Measurements from ENCODE around the gene PDZD4. TPM values are rescaled to one million over a fixed set of nuclear protein-coding genes. Genes with fewer than 3 reads are reported as not detected.

The PDZD4 gene
- total and polyA plus RNA-seq, 2 experiments from 2014 or later, result 0.50 to 5.8 TPM

- Histone ChIP-seq H3K27me3 (no peaks in the 10 kb centered on the region), H3K9me3 (ENCODE audit: low read depth) (no peaks in the 10 kb centered on the region), H3K4me3 (no peak overlapping the region), H3K4me1 (ENCODE audit: low read depth) (no peaks in the 10 kb centered on the region), H3K36me3 (no peaks in the 10 kb centered on the region), H3K27ac (no peak overlapping the region)
- TF ChIP-seq CTCF (IDR thresholded peaks at IDR 0.05; ENCODE audit: low read depth, low read length), result no peak
- no peak for DNase-seq (ENCODE audit: low read depth in 1 of 2, low spot score in 1 of 2)
These were observed 25.7 kb downstream of the PDZD4 start for GRCh38 chrX:153804621-153805020.

- no peak for DNase-seq (ENCODE audit: low read depth in 1 of 2, low spot score in 1 of 2)
- Histone ChIP-seq H3K9me3 (ENCODE audit: low read depth) (no peaks in the 10 kb centered on the region), H3K36me3 (no peaks in the 10 kb centered on the region), H3K4me3 (no peak overlapping the region), H3K4me1 (ENCODE audit: low read depth) (no peaks in the 10 kb centered on the region), H3K27ac (no peak overlapping the region), H3K27me3 (no peaks in the 10 kb centered on the region)
- TF ChIP-seq CTCF (IDR thresholded peaks at IDR 0.05; ENCODE audit: low read depth, low read length), result no peak
These were observed 26.2 kb downstream of the PDZD4 start for GRCh38 chrX:153804100-153804595.

GRCh38 chrX:153803211-153804099 is 26.9 kb downstream of the PDZD4 start:
- H3K27me3 ChIP-seq, result no peaks in the 10 kb centered on the region
- no peak for DNase-seq (ENCODE audit: low read depth in 1 of 2, low spot score in 1 of 2)
- H3K9me3 ChIP-seq (ENCODE audit: low read depth), result no peaks in the 10 kb centered on the region
- TF ChIP-seq CTCF (IDR thresholded peaks at IDR 0.05; ENCODE audit: low read depth, low read length), result no peak
- no peak overlapping the region for H3K27ac ChIP-seq
- H3K36me3 ChIP-seq, result no peaks in the 10 kb centered on the region
- no peak overlapping the region for H3K4me3 ChIP-seq
- H3K4me1 ChIP-seq (ENCODE audit: low read depth), result no peaks in the 10 kb centered on the region

- H3K4me3 ChIP-seq, result no peak overlapping the region
- no peaks in the 10 kb centered on the region for H3K9me3 ChIP-seq (ENCODE audit: low read depth)
- no peak overlapping the region for H3K27ac ChIP-seq
- no peaks in the 10 kb centered on the region for H3K4me1 ChIP-seq (ENCODE audit: low read depth)
- no peaks in the 10 kb centered on the region for H3K36me3 ChIP-seq
- H3K27me3 ChIP-seq, result no peaks in the 10 kb centered on the region
- no peak for TF ChIP-seq CTCF (IDR thresholded peaks at IDR 0.05; ENCODE audit: low read depth, low read length)
- DNase-seq (ENCODE audit: low read depth in 1 of 2, low spot score in 1 of 2), result no peak
These were observed 27.8 kb downstream of the PDZD4 start for GRCh38 chrX:153802513-153803045.

GRCh38 chrX:153801669-153802068 is 28.7 kb downstream of the PDZD4 start:
- no peak overlapping the region for H3K4me3 ChIP-seq

More at GRCh38 chrX:153801669-153802068, 28.7 kb downstream of the PDZD4 start:
- Histone ChIP-seq H3K27ac (no peak overlapping the region), H3K27me3 (no peaks in the 10 kb centered on the region), H3K9me3 (ENCODE audit: low read depth) (no peaks in the 10 kb centered on the region), H3K4me1 (ENCODE audit: low read depth) (no peaks in the 10 kb centered on the region), H3K36me3 (no peaks in the 10 kb centered on the region)
- TF ChIP-seq CTCF (IDR thresholded peaks at IDR 0.05; ENCODE audit: low read depth, low read length), result no peak
- no peak for DNase-seq (ENCODE audit: low read depth in 1 of 2, low spot score in 1 of 2)
